Right lobe of liver (tissue), 4 donors: ENCODE data around the gene PRELID2.

ENCODE experiments used
- POLR2A ChIP-seq: fragments of 450-650 bp; IDR thresholded peaks from one replicate; pipeline ENCODE4 v1.6.1; 2017; ENCODE audit warnings: antibody characterized with exemption, mild to moderate bottlenecking
- TF ChIP-seq, protein P1 (sequence below), 4 donors: fragments of 200-600 bp in 3 of 4; fragments of 450-650 bp in 1 of 4; IDR thresholded peaks; one replicate each; pipeline versions ENCODE4 v1.5.1 to v1.8.0; 2016 to 2022; ENCODE audit warnings: antibody characterized with exemption in 4 of 4, mild to moderate bottlenecking in 2 of 4
- donor health status: DM: no; HTN: no; CAD: no.
- donor health status: DM: no; HTN: no; CAD: no.
- donor health status: DM: no; HTN: yes; CAD: no.

- TF ChIP-seq, protein P1, sequence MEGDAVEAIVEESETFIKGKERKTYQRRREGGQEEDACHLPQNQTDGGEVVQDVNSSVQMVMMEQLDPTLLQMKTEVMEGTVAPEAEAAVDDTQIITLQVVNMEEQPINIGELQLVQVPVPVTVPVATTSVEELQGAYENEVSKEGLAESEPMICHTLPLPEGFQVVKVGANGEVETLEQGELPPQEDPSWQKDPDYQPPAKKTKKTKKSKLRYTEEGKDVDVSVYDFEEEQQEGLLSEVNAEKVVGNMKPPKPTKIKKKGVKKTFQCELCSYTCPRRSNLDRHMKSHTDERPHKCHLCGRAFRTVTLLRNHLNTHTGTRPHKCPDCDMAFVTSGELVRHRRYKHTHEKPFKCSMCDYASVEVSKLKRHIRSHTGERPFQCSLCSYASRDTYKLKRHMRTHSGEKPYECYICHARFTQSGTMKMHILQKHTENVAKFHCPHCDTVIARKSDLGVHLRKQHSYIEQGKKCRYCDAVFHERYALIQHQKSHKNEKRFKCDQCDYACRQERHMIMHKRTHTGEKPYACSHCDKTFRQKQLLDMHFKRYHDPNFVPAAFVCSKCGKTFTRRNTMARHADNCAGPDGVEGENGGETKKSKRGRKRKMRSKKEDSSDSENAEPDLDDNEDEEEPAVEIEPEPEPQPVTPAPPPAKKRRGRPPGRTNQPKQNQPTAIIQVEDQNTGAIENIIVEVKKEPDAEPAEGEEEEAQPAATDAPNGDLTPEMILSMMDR (IDR thresholded peaks at IDR 0.05) = no peak
- TF ChIP-seq POLR2A = no peak
These were observed 70.8 kb downstream of the PRELID2 start for GRCh38 chr5:145764325-145764724.
